PC-3 (cell line): ENCODE data around the gene GAA.

ENCODE experiments used
- CTCF ChIP-seq: fragments of 300-600 bp; sonication (generic); conservative IDR thresholded peaks from 2 replicates; pipeline ENCODE4 v1.5.1; 2017; ENCODE audit warnings: antibody characterized with exemption, low read depth, mild to moderate bottlenecking, low read length
- EZH2 ChIP-seq: fragments of 300-600 bp; sonication (generic); IDR thresholded peaks from one replicate; pipeline ENCODE4 v1.6.1; 2017; ENCODE audit warnings: antibody characterized with exemption, mild to moderate bottlenecking, low read length; ENCODE audit not compliant: unreplicated experiment

GRCh38 chr17:80147035-80147822 lies 45.8 kb downstream of the GAA start, which contains the start of gene EIF4A3:
- TF ChIP-seq CTCF (no peak), EZH2 (no peak)
